Neural cell (in vitro differentiated cells): ENCODE measurements around the gene CTDNEP1. TPM values are rescaled to one million over a fixed set of nuclear protein-coding genes. Genes with fewer than 3 reads are reported as not detected.

Experiments used
- H2AFZ ChIP-seq: fragments of 200-600, 300-800 bp; sonication (generic), shearing (Covaris generic); 2 replicates; pipeline ENCODE4 v1.6.0; 2014; ENCODE audit warnings: low read depth, mild to moderate bottlenecking, antibody characterized with exemption, low read length, moderate library complexity
- H3F3A ChIP-seq: fragments of 200-600 bp; shearing (Covaris generic); 2 replicates; pipeline ENCODE4 v1.6.1; 2016; ENCODE audit warnings: mild to moderate bottlenecking, moderate library complexity, mixed read lengths, antibody characterized with exemption, low read length; ENCODE audit not compliant: insufficient read depth, poor library complexity, severe bottlenecking
- H3K27ac ChIP-seq: fragments of 200-600, 300-800 bp; sonication (generic), shearing (Covaris generic); 2 replicates; pipeline ENCODE4 v1.5.1; 2014; ENCODE audit warnings: mild to moderate bottlenecking, low read length, moderate library complexity
- H3K27me3 ChIP-seq: fragments of 300-800, 200-600 bp; sonication (generic), shearing (Covaris generic); 2 replicates; pipeline ENCODE4 v1.6.0; 2014; ENCODE audit warnings: mild to moderate bottlenecking, low read depth, low read length, moderate library complexity; ENCODE audit not compliant: insufficient read depth
- H3K36me3 ChIP-seq: fragments of 300-800, 200-600 bp; sonication (generic), shearing (Covaris generic); 2 replicates; pipeline ENCODE4 v1.5.1; 2014; ENCODE audit warnings: mild to moderate bottlenecking, antibody characterized with exemption, low read length, moderate library complexity; ENCODE audit not compliant: insufficient read depth
- H3K4me2 ChIP-seq: fragments of 300-800, 200-600 bp; sonication (generic), shearing (Covaris generic); 2 replicates; pipeline ENCODE4 v1.6.0; 2014; ENCODE audit warnings: mild to moderate bottlenecking, low read length
- H3K4me3 ChIP-seq: fragments of 300-800, 200-600 bp; sonication (generic), shearing (Covaris generic); 2 replicates; pipeline ENCODE4 v1.5.1; 2014; ENCODE audit warnings: mild to moderate bottlenecking, low read length, moderate library complexity
- H3K79me2 ChIP-seq: fragments of 200-600 bp; shearing (Covaris generic); replicated peaks from 2 replicates; pipeline ENCODE4 v1.6.0; 2014; ENCODE audit warnings: mild to moderate bottlenecking, low read length, moderate library complexity; ENCODE audit not compliant: insufficient read depth
- H3K9ac ChIP-seq: fragments of 300-800, 200-600 bp; sonication (generic), shearing (Covaris generic); 2 replicates; pipeline ENCODE4 v1.6.1; 2016; ENCODE audit warnings: mild to moderate bottlenecking, low read length, mixed read lengths
- H3K9me2 ChIP-seq: fragments of 200-600 bp; shearing (Covaris generic); 2 replicates; pipeline ENCODE4 v1.6.1; 2016; ENCODE audit warnings: mild to moderate bottlenecking, low read length, mixed read lengths; ENCODE audit not compliant: insufficient read depth
- H3K9me3 ChIP-seq: fragments of 200-600, 300-800 bp; sonication (generic), shearing (Covaris generic); 2 replicates; pipeline ENCODE4 v1.6.1; 2016; ENCODE audit warnings: mild to moderate bottlenecking, mixed run types, low read length, moderate library complexity, mixed read lengths
- H4K20me1 ChIP-seq: fragments of 200-600 bp; shearing (Covaris generic); 2 replicates; pipeline ENCODE4 v1.6.1; 2016; ENCODE audit warnings: mild to moderate bottlenecking, mixed run types; ENCODE audit not compliant: insufficient read depth
- EP300 ChIP-seq: fragments of 450-650 bp; conservative IDR thresholded peaks from 2 replicates; pipeline ENCODE4 v1.6.1; 2014; ENCODE audit warnings: antibody characterized with exemption, mild to moderate bottlenecking, moderate library complexity; ENCODE audit not compliant: poor library complexity, severe bottlenecking
- MXI1 ChIP-seq: fragments of 450-650 bp; conservative IDR thresholded peaks from 2 replicates; pipeline ENCODE4 v1.6.1; 2014; ENCODE audit warnings: antibody characterized with exemption, mild to moderate bottlenecking; ENCODE audit not compliant: poor library complexity, severe bottlenecking
- POLR2AphosphoS5 ChIP-seq: IDR thresholded peaks from 2 replicates; pipeline ENCODE4 v1.6.1; 2012
- RAD21 ChIP-seq: fragments of 450-650 bp; conservative IDR thresholded peaks from 2 replicates; pipeline ENCODE4 v1.6.1; 2014; ENCODE audit warnings: antibody characterized with exemption, mild to moderate bottlenecking, moderate library complexity
- SMC3 ChIP-seq: fragments of 450-650 bp; conservative IDR thresholded peaks from 2 replicates; pipeline ENCODE4 v1.6.1; 2014; ENCODE audit warnings: antibody characterized with exemption, mild to moderate bottlenecking, moderate library complexity; ENCODE audit not compliant: poor library complexity
- TAF1 ChIP-seq: IDR thresholded peaks from 2 replicates; pipeline ENCODE4 v1.6.1; 2012; ENCODE audit warnings: low read depth
- polyA plus RNA-seq: library from polyadenylated mRNA; depleted of rRNA; stranded (reverse); fragments of >200 nt; gene quantifications from 2 replicates; pipeline ENCODE4 v1.2.3, GENCODE V29; 2014
- TF ChIP-seq, protein P1 (sequence below): fragments of 450-650 bp; IDR thresholded peaks from 2 replicates; pipeline ENCODE4 v1.5.1; 2014; ENCODE audit warnings: antibody characterized with exemption, mild to moderate bottlenecking, moderate library complexity; ENCODE audit not compliant: poor library complexity, severe bottlenecking
- TF ChIP-seq, protein P2 (sequence below): IDR thresholded peaks from 2 replicates; pipeline ENCODE4 v1.6.1; 2012; ENCODE audit warnings: borderline replicate concordance

CTDNEP1 gene
- polyA plus RNA-seq, 1 donor from 2014 or later = 39.4 TPM

- TF ChIP-seq, protein P1, sequence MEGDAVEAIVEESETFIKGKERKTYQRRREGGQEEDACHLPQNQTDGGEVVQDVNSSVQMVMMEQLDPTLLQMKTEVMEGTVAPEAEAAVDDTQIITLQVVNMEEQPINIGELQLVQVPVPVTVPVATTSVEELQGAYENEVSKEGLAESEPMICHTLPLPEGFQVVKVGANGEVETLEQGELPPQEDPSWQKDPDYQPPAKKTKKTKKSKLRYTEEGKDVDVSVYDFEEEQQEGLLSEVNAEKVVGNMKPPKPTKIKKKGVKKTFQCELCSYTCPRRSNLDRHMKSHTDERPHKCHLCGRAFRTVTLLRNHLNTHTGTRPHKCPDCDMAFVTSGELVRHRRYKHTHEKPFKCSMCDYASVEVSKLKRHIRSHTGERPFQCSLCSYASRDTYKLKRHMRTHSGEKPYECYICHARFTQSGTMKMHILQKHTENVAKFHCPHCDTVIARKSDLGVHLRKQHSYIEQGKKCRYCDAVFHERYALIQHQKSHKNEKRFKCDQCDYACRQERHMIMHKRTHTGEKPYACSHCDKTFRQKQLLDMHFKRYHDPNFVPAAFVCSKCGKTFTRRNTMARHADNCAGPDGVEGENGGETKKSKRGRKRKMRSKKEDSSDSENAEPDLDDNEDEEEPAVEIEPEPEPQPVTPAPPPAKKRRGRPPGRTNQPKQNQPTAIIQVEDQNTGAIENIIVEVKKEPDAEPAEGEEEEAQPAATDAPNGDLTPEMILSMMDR = no peak
- TF ChIP-seq POLR2AphosphoS5 = no peak
These were observed 28.6 kb downstream of the CTDNEP1 start (continued) for GRCh38 chr17:7222972-7223292.

GRCh38 chr17:7222093-7222971, 29.2 kb downstream of the CTDNEP1 start:
- Histone ChIP-seq H3K4me2 (no peak overlapping the region), H3K27ac (no peak overlapping the region), H3K27me3 (no peaks in the 10 kb centered on the region), H3K9me3 (no peaks in the 10 kb centered on the region), H3F3A (no peaks in the 10 kb centered on the region), H4K20me1 (no peaks in the 10 kb centered on the region), H3K4me3 (no peak overlapping the region), H3K79me2 (peaks cover 19% of the 10 kb centered on the region), H3K36me3 (no peaks in the 10 kb centered on the region), H2AFZ (no peak overlapping the region), H3K9ac (no peak overlapping the region), H3K9me2 (no peaks in the 10 kb centered on the region)
- no peak for TF ChIP-seq MXI1
- TF ChIP-seq TAF1 = no peak
- TF ChIP-seq EP300 = no peak

DNA sequence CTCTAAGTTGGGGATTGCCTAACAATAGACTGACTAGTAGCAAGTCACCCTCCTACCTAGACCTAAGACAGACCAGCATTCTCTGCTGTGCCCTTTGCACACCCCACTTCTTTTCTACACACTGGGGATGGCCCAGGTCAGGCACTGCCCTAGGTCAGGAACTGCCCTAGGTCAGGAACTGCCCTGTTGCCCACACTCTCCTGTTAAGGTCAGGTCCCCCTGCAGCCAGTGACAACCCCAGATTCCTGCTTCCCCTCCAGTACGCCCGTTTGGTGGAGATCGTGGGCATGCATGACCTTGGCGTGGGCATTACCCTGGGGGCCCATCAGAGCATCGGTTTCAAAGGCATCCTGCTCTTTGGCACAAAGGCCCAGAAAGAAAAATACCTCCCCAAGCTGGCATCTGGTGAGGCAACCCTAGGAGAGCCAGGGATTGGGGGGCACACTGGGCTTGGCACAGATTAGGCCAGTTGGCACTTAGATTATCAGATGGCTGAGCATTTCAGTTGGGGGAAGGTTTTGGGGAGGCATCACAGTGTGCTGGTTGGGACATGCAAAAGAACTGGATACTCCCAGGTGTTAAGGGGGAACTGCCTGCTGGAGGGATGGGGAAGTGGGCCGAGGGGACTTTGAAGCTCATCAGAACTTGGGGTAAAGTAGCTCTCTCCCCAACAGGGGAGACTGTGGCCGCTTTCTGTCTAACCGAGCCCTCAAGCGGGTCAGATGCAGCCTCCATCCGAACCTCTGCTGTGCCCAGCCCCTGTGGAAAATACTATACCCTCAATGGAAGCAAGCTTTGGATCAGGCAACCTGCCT, 30.0 kb downstream of the CTDNEP1 start:
- Histone ChIP-seq H3F3A (no peaks in the 10 kb centered on the region), H3K27ac (no peak overlapping the region), H3K9ac (no peak overlapping the region), H2AFZ (no peak overlapping the region), H3K27me3 (no peaks in the 10 kb centered on the region), H3K36me3 (no peaks in the 10 kb centered on the region), H3K9me3 (no peaks in the 10 kb centered on the region), H3K79me2 (peaks cover 25% of the 10 kb centered on the region), H3K4me2 (no peak overlapping the region), H3K4me3 (peak overlapping the region; percentile 99), H3K9me2 (no peaks in the 10 kb centered on the region), H4K20me1 (no peaks in the 10 kb centered on the region)
- TF ChIP-seq POLR2AphosphoS5 (peak; percentile 6), RAD21 (no peak), SMC3 (no peak), TAF1 (no peak)
- TF ChIP-seq, protein P1 = no peak
- TF ChIP-seq, protein P2, sequence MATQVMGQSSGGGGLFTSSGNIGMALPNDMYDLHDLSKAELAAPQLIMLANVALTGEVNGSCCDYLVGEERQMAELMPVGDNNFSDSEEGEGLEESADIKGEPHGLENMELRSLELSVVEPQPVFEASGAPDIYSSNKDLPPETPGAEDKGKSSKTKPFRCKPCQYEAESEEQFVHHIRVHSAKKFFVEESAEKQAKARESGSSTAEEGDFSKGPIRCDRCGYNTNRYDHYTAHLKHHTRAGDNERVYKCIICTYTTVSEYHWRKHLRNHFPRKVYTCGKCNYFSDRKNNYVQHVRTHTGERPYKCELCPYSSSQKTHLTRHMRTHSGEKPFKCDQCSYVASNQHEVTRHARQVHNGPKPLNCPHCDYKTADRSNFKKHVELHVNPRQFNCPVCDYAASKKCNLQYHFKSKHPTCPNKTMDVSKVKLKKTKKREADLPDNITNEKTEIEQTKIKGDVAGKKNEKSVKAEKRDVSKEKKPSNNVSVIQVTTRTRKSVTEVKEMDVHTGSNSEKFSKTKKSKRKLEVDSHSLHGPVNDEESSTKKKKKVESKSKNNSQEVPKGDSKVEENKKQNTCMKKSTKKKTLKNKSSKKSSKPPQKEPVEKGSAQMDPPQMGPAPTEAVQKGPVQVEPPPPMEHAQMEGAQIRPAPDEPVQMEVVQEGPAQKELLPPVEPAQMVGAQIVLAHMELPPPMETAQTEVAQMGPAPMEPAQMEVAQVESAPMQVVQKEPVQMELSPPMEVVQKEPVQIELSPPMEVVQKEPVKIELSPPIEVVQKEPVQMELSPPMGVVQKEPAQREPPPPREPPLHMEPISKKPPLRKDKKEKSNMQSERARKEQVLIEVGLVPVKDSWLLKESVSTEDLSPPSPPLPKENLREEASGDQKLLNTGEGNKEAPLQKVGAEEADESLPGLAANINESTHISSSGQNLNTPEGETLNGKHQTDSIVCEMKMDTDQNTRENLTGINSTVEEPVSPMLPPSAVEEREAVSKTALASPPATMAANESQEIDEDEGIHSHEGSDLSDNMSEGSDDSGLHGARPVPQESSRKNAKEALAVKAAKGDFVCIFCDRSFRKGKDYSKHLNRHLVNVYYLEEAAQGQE = no peak
